GM19438 (cell line): ENCODE measurements around the gene SSR1.
"Not testable (repeated sequence)": the region's sequence is repeated elsewhere in the genome, so short reads cannot be mapped to it uniquely, and the experiment has no call there.

Experiments used
- ATAC-seq: cut with Tn5 transposase; IDR thresholded peaks from one replicate; pipeline ENCODE4 v1.9.1; 2021; ENCODE audit warnings: low read depth; ENCODE audit not compliant: unreplicated experiment

SSR1 gene

GRCh38 chr6:7319406-7319805 is 6.4 kb upstream of the SSR1 start:
- ATAC-seq, result not testable (repeated sequence)

DNA sequence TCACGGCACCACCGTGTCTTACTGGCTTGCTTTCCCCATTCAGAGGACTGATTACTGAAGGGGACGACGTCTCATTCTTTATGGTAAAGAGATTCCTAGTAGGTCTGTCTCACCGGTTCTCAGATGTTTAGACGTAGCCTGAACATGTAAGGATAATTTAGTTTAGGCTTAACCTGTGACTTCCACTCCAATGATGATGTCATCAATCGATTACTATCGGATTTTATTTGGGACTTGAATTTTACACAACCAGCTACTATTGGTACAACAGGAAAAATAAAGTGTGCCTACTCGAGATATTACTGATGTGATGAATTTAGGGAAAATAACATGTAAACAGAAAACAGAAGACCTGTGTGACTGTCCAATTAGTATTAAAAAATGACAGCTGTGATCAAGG is 4.5 kb upstream of the SSR1 start:
- ATAC-seq, result no peak

DNA sequence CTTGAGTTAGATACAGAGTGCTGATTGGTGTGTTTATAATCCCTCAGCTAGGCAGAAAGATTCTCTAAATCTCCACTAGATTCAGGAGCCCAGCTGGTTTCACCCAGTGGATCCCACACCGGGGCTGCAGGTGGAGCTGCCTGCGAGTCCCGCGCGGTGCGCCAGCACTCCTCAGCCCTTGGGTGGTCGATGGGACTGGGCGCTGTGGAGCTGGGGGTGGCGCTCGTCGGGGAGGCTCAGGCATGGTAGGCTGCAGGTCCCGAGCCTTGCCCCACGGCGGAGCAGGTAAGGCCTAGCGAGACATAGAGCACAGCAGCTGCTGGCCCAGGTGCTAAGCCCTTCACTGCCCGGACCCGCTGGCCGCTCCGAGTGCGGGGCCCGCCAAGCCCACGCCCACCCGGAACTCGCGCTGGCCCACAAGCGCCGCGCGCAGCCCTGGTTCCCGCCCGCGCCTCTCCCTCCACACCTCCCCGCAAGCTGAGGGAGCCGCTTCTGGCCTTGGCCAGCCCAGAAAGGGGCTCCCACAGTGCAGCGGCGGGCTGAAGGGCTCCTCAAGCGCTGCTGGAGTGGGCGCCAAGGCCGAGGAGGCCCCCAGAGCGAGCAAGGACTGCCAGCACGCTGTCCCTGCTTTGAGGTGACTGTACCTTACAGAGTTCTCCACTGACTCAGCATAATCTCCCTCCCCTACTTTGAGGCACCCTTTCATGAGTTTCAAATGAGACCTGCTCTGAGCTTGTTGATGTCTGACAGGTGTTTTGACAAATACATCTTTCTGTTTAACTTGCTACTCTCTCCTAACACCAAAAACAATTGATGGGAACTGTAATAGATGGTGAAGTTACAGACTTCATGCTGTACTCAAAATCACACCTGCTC is 3.9 kb upstream of the SSR1 start:
- no peak for ATAC-seq

DNA sequence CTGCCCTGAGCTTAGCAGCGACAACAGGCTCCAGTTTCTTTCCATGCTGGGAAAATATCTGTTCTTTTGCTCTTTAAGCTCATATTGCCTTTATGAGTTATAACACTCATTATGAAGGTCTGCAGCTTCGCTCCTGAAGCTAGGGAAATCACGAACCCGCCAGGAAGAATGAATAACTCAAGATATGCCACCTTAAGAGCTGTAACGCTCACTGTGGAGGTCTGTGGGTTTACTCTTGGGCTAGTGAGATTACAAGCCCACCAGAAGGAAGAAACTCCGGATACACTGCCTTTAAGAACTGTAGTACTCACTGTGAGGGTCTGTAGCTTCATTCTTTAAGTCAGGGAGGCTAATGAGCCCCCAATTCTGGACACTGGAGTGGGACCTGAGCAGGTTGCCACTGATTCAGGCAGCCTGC is 3.0 kb upstream of the SSR1 start:
- no peak for ATAC-seq

DNA sequence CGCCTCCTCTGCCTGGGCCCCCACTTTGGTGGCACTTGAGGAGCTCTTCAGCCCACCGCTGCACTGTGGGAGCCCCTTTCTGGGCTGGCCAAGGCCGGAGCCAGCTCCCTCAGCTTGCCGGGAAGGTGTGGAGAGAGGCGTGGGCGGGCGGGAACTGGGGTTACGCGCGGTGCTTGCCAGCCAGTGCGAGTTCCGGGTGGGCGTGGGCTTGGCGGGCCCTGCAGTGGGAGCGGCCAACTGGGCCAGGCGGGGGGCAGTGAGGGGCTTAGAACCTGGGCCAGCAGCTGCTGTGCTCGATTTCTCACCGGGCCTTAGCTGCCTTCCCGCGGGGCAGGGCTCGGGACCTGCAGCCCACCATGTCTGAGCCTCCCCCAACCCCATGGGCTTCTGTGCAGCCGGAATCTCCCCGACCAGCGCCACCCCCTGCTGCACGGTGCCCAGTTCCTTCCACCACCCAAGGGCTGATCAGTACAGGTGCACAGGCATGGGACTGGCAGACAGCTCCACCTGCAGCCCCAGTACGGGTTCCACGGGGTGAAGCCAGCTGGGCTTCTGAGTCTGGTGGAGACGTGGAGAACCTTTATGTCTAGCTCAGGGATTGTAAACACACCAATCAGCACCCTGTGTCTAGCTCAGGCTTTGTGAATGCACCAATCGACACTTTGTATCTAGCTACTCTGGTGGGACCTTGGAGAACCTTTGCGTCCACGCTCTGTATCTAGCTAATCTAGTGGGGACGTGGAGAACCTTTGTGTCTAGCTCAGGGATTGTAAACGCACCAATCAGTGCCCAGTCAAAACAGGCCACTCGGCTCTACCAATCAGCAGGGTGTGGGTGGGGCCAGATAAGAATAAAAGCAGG is 2.3 kb upstream of the SSR1 start:
- not testable (repeated sequence) for ATAC-seq

DNA sequence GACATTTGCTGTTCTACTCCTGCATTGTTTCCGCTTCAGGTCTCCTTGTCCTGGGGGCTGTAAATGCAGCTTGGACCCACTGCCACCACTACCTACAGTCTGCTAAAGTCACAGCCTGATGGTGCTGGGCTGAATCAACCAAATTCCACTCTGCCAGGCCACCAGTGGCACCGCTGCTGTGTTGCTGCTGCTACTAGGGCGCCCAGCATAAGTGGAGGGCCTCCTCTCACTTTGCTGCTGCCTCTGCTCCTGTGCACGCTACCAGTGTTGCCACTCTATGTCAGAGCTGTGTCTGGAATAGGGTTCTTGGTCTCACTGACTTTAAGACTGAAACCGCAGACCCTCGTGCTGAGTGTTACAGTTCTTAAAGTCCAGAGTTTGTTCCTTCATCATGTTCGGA is 1.4 kb upstream of the SSR1 start:
- no peak for ATAC-seq

DNA sequence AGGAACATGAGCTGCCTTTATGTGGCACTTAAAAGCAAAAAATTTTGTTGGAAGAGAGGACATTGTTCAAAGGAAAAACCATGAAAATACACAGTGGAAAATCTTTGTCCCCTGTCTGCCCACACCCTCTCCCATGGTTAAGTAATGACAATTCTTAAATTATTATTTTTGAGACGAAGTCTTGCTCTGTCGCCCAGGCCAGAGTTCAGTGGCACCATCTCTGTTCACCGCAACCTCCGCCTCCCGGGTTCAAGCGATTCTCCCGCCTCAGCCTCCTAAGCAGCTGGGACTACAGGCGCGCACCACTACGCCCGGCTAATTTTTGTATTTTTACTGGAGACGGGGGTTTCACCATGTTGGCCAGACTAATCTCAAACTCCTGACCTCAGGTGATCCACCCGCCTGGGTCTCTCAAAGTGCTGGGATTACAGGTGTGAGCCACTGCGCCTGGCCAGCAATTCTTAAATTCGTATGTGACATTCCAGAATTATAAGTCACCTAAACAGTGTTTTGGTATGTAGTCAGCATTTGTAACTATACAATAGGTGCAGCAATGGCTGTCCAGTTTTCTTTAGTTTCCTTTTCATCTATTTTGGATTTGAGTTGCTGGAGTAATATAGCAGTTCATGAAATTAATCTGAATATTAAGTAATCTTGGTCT is 636 bp upstream of the SSR1 start:
- ATAC-seq, result peak; percentile 1

DNA sequence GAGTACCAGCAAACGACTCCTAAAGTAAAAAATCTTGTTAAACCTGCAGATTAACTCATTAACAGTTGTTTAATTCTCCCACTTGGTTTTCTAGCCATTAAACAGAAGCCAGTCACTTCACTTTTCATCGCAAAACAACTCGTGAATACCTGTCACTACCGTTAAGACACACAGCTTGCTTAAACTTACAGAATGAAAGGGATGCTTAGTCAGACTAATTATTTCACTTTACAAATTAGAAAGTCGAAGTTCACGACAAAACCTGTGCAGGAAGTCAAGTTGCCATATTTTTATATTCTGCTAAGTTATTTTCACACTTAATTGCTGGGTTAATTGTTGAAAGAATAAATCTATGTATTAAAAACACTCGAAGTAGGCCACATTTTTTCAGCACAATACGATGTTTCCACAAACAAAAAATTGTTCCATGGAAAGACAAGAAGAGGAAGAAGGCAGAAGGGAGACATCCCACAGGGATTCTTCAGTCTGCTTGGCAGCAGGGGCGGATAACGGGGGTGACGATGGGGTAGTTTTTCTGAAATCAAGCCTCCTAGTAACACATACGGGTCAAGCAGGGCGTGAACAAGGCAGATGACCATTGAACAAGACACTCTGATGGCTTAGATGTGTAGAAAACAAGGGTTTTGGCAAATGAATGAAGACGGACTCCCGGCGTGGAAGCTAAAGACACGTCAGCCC is 933 bp downstream of the SSR1 start:
- peak; percentile 2 for ATAC-seq

DNA sequence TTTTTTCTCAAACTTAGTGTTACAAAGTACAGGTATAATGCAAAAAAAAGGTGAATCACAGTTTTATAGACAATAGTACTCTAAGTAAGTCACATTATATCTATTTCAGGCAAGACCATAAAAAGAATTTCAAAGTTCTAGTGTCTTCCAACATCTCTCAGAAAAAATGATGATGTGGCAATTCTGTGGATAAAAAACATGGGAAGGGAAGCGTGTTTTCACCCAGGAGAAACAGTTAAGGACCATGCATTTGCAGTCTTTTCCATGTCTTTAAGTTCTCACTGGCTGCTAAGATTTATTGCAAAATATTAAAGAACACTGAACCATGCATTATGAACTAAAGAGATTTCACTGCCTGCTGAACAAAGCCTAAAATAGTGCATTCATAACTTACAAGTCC is 1.8 kb downstream of the SSR1 start:
- no peak for ATAC-seq

- ATAC-seq, result no peak
These were observed 3.9 kb downstream of the SSR1 start for GRCh38 chr6:7309050-7309449.

DNA sequence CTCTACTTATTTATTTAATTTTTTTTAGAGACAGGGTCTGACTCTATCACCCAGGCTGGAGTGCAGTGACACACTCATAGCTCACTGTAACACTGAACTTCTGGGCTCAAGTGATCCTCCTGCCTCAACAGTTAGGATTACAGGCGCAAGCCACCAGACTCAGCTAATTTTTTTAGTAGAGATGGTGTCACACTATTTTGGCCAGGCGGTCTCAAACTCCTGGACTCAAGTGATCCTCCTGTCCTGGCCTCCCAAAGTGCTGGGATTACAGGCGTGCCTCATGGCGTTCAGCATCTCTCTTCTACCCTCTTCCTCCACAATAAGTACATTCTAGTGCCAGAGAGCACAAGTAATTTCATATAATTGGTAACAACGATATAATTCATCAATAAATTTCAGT is 5.5 kb downstream of the SSR1 start:
- ATAC-seq, result no peak

DNA sequence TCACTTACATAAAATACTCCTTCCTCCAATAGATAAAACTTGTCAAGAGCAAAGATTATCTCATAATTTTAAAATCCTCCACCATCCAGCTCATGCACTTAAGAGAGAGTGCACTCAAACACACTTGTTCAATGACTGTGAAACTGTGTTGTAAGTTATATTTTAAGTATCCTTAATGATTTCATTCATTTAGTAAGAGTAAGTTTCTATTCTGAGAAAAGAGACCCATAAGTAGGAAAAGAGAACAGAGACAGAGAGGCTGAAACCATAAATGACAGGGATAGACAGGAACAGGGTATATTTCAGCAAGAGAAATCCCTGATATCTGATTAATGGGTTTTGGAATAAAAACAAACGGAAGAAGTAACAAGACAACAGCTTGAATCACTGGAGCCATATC is 8.2 kb downstream of the SSR1 start:
- ATAC-seq, result no peak

GRCh38 chr6:7301702-7302101 is 11.3 kb downstream of the SSR1 start:
- ATAC-seq, result no peak

DNA sequence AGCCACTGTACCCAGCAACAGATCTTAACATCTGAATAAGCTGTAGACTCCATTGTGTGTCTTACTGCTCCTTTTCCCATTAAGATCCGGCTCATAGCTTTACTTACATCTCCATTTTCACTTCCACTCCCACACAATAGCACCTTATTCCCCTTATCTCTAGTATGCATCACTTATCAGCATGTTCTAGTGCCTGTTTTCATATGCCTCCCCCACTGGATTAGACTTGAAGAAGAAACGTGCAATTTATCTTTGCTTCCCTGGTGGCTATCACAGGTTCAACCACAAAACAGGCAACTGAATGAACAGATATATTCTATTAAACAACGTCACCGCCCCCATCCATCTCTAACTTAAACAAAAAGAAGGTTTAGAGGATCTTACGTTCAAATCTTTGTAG is 12.1 kb downstream of the SSR1 start:
- no peak for ATAC-seq

DNA sequence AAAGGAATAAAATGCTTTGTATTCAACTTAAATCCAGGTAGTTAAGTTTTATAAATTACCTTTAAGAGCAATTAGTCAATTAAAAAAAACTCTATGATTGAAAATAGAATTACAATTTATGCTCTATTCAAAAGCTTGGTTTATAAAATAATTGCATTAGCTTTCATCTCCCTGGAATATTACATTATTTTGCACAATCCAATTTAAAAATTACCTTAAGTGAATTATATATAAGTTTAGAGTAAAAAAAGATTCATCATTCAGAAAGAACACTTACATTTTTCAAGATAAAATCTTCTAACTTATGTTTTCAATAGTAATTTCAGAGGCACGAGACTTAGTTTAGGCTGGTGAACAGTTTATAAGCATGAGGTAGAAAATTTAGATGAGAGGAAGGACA is 14.9 kb downstream of the SSR1 start:
- ATAC-seq, result no peak

GRCh38 chr6:7296602-7297001 is 16.4 kb downstream of the SSR1 start:
- ATAC-seq, result no peak

DNA sequence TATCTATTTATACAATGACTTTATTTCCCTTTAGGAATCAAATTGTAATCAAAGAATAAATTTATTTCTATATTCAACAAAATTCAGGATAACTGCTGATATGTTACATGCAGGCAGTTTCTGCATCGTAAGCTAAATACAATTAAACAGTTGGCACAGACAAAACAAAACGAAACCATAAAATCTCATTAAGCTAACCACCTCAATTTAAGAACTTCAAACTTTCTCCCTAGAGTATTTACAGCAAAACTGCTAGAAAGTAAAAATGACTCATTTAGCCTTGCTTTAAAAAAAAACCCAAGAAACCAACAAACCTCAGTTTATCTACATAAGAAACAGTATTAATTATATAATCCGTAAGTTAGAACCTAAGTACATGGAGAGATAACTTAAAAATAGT is 17.1 kb downstream of the SSR1 start:
- ATAC-seq, result no peak

DNA sequence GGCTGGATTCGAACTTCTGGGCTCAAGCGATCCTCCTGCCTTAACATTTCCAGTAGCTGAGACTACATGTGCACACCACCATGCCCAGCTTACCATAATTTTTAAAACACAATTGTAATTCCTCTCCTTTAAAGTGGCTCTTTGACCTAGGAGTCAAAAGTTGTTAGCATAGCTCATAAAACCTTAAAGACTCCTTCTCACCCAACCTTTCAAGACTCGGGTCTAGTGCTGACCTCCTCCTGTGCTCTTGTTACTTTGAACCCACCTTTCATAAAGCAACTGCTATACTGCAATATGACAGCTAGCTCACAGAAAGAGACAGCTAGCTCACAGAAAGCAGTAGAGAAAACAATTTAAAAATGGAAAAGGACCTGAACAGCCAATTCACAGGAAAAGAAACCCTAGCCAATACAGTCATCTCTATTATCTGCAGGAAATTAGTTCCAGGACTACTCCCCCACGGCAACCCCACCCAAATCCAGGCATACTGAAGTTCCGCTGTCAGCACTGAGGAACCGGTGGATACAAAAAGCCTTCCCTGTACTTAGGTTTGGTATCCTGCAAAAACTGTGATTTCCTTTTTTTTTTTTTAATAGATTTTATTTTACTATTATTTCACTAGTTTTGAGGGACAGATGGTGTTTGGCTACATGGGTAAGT is 20.3 kb downstream of the SSR1 start:
- no peak for ATAC-seq

DNA sequence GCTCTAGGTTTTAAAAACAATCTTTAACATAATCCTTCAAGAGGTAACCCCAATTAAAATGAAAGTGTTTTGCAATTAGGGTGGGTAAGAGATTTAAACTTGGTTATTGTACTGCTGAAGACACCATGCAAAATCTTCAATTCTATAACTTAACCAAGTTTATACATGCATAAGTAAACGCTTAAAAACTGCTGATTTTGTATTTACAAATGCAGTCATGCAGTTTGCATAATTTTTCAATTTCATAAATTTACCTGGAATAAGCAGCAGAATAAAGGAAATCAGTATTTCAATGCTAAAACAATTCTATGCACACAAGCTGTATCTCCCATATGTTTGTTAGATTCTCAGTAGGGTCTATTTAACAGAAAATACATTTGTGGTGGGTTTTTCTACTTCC is 22.9 kb downstream of the SSR1 start:
- no peak for ATAC-seq

DNA sequence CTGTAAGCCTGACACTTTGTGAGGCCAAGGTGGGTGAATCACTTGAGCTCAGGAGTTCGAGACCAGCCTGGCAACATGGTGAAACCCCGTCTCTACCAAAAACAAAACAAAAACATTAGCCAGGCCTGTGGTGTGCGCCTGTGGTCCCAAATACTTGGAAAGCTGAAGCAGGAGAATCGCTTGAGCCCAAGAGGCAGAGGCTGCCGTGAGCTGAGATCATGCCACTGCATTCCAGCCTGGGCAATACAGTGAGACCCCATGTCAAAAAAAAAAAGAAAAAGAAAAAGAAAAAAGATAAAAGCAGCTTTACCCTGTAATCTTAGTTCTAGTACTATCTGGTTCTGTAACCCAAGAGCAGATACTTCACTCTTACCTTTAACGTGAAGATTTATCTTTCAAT is 27.6 kb downstream of the SSR1 start:
- no peak for ATAC-seq
